ENCODE measurements around the gene VAV3.

Gene VAV3

GRCh38 chr1:107803579-107803978 lies 161.4 kb downstream of the VAV3 start:
- in situ Hi-C loops (cut with MboI; ENCODE audit: low sequenced_read_pairs) = no loop called here

GRCh38 chr1:107802654-107803053 lies 162.3 kb downstream of the VAV3 start:
- in situ Hi-C loops (cut with MboI; ENCODE audit: low sequenced_read_pairs) = no loop called here

GRCh38 chr1:107795994-107796393 lies 169.0 kb downstream of the VAV3 start:
- in situ Hi-C loops (cut with MboI; ENCODE audit: low sequenced_read_pairs) = loop anchor here (25.0 kb wide), 1 partner anchor 166 kb away; the partner anchor contains the start of gene VAV3

- in situ Hi-C loops (cut with MboI; ENCODE audit: low sequenced_read_pairs) = loop anchor here (25.0 kb wide), 1 partner anchor 167 kb away; the partner anchor contains the start of gene VAV3
These were observed 169.5 kb downstream of the VAV3 start for GRCh38 chr1:107795441-107795840.

GRCh38 chr1:107794571-107794970 lies 170.4 kb downstream of the VAV3 start:
- in situ Hi-C loops (cut with MboI; ENCODE audit: low sequenced_read_pairs) = loop anchor here (25.0 kb wide), 1 partner anchor 168 kb away; the partner anchor contains the start of gene VAV3

- in situ Hi-C loops (cut with MboI; ENCODE audit: low sequenced_read_pairs) = loop anchor here (25.0 kb wide), 1 partner anchor 168 kb away; the partner anchor contains the start of gene VAV3
These were observed 171.0 kb downstream of the VAV3 start for GRCh38 chr1:107793896-107794453.

- in situ Hi-C loops (cut with MboI; ENCODE audit: low sequenced_read_pairs) = loop anchor here (25.0 kb wide), 1 partner anchor 171 kb away; the partner anchor contains the start of gene VAV3
These were observed 173.6 kb downstream of the VAV3 start for GRCh38 chr1:107791348-107791747.

GRCh38 chr1:107789817-107790524 lies 175.0 kb downstream of the VAV3 start:
- in situ Hi-C loops (cut with MboI; ENCODE audit: low sequenced_read_pairs) = loop anchor here (25.0 kb wide), 1 partner anchor 172 kb away; the partner anchor contains the start of gene VAV3

- in situ Hi-C loops (cut with MboI; ENCODE audit: low sequenced_read_pairs) = loop anchor here (25.0 kb wide), 1 partner anchor 174 kb away; the partner anchor contains the start of gene VAV3
These were observed 176.5 kb downstream of the VAV3 start for GRCh38 chr1:107788206-107789202.

GRCh38 chr1:107787299-107787698 lies 177.7 kb downstream of the VAV3 start:
- in situ Hi-C loops (cut with MboI; ENCODE audit: low sequenced_read_pairs) = loop anchor here (25.0 kb wide), 1 partner anchor 175 kb away; the partner anchor contains the start of gene VAV3

- in situ Hi-C loops (cut with MboI; ENCODE audit: low sequenced_read_pairs) = loop anchor here (25.0 kb wide), 1 partner anchor 176 kb away; the partner anchor contains the start of gene VAV3
These were observed 178.7 kb downstream of the VAV3 start for GRCh38 chr1:107786203-107786845.

- in situ Hi-C loops (cut with MboI; ENCODE audit: low sequenced_read_pairs) = loop anchor here (25.0 kb wide), 1 partner anchor 177 kb away; the partner anchor contains the start of gene VAV3
These were observed 179.3 kb downstream of the VAV3 start for GRCh38 chr1:107785496-107786202.

- in situ Hi-C loops (cut with MboI; ENCODE audit: low sequenced_read_pairs) = loop anchor here (25.0 kb wide), 1 partner anchor 180 kb away; the partner anchor contains the start of gene VAV3
These were observed 182.6 kb downstream of the VAV3 start for GRCh38 chr1:107782217-107782845.

- in situ Hi-C loops (cut with MboI; ENCODE audit: low sequenced_read_pairs) = loop anchor here (25.0 kb wide), 1 partner anchor 181 kb away; the partner anchor contains the start of gene VAV3
These were observed 183.7 kb downstream of the VAV3 start for GRCh38 chr1:107781245-107781644.

GRCh38 chr1:107777664-107778047 lies 187.3 kb downstream of the VAV3 start:
- in situ Hi-C loops (cut with MboI; ENCODE audit: low sequenced_read_pairs) = loop anchor here (5.0 to 25.0 kb wide), 2 partner anchors 185 to 350 kb away; partner anchors contain the start of gene VAV3

GRCh38 chr1:107776900-107777663 lies 187.9 kb downstream of the VAV3 start:
- in situ Hi-C loops (cut with MboI; ENCODE audit: low sequenced_read_pairs) = loop anchor here (5.0 to 25.0 kb wide), 2 partner anchors 185 to 350 kb away; partner anchors contain the start of gene VAV3

GRCh38 chr1:107771377-107771776 lies 193.6 kb downstream of the VAV3 start:
- in situ Hi-C loops (cut with MboI; ENCODE audit: low sequenced_read_pairs) = no loop called here

- in situ Hi-C loops (cut with MboI; ENCODE audit: low sequenced_read_pairs) = no loop called here
These were observed 197.8 kb downstream of the VAV3 start for GRCh38 chr1:107767156-107767582.
